GM18867 (cell line): Measurements from ENCODE around the gene TMEM50B.
"Not testable (repeated sequence)": the region's sequence is repeated elsewhere in the genome, so short reads cannot be mapped to it uniquely, and the experiment has no call there.

Experiments
- ATAC-seq: cut with Tn5 transposase; IDR thresholded peaks from one replicate; pipeline ENCODE4 v1.9.1; 2021; ENCODE audit warnings: mild to moderate bottlenecking, moderate library complexity; ENCODE audit not compliant: unreplicated experiment

The TMEM50B gene

GRCh38 chr21:33433001-33433400 is 46.8 kb downstream of the TMEM50B start:
- ATAC-seq, result no peak

- ATAC-seq, result no peak
These were observed 47.3 kb downstream of the TMEM50B start for GRCh38 chr21:33432496-33432895.

GRCh38 chr21:33430858-33431257 is 48.9 kb downstream of the TMEM50B start:
- no peak for ATAC-seq

- ATAC-seq, result no peak
These were observed 51.1 kb downstream of the TMEM50B start for GRCh38 chr21:33428669-33429068.

- no peak for ATAC-seq
These were observed 52.7 kb downstream of the TMEM50B start for GRCh38 chr21:33427051-33427450.

- no peak for ATAC-seq
These were observed 53.9 kb downstream of the TMEM50B start for GRCh38 chr21:33425825-33426224.

- no peak for ATAC-seq
These were observed 55.6 kb downstream of the TMEM50B start for GRCh38 chr21:33424214-33424613.

GRCh38 chr21:33421713-33422393 is 57.9 kb downstream of the TMEM50B start:
- ATAC-seq, result no peak

GRCh38 chr21:33419538-33420123 is 60.1 kb downstream of the TMEM50B start:
- ATAC-seq, result no peak

- no peak for ATAC-seq
These were observed 61.1 kb downstream of the TMEM50B start for GRCh38 chr21:33418691-33419090.

- ATAC-seq, result no peak
These were observed 64.8 kb downstream of the TMEM50B start for GRCh38 chr21:33414926-33415325.

- no peak for ATAC-seq
These were observed 65.7 kb downstream of the TMEM50B start for GRCh38 chr21:33414068-33414467.

GRCh38 chr21:33412832-33413519 is 66.8 kb downstream of the TMEM50B start:
- ATAC-seq, result peak; percentile 62

- not testable (repeated sequence) for ATAC-seq
These were observed 67.3 kb downstream of the TMEM50B start for GRCh38 chr21:33412439-33412831.

GRCh38 chr21:33411949-33412430 is 67.8 kb downstream of the TMEM50B start:
- ATAC-seq, result no peak

- no peak for ATAC-seq
These were observed 73.3 kb downstream of the TMEM50B start for GRCh38 chr21:33406493-33406892.

GRCh38 chr21:33403786-33404585 is 75.8 kb downstream of the TMEM50B start:
- ATAC-seq, result peak; percentile 44

- ATAC-seq, result peak; percentile 37
These were observed 76.5 kb downstream of the TMEM50B start, which contains the start of gene IFNGR2 for GRCh38 chr21:33403128-33403785. IFNGR2 (plus strand) TSS chr21:33403413; CDS start chr21:33403544, 131 bp downstream.

- ATAC-seq, result no peak
These were observed 77.5 kb downstream of the TMEM50B start for GRCh38 chr21:33402001-33402979.
